ENCODE results near the gene CNPY4.

The CNPY4 gene, protein sequence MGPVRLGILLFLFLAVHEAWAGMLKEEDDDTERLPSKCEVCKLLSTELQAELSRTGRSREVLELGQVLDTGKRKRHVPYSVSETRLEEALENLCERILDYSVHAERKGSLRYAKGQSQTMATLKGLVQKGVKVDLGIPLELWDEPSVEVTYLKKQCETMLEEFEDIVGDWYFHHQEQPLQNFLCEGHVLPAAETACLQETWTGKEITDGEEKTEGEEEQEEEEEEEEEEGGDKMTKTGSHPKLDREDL

GRCh38 chr7:100119072-100119969 is at the start of gene CNPY4, which contains the start of gene TAF6:
Gene CNPY4, plus strand, starts transcription at chr7:100119634. Its CDS starts 111 bp downstream, at chr7:100119745.
Gene TAF6, minus strand, starts transcription at chr7:100119358. Its CDS starts 5,149 bp downstream, at chr7:100114209.
- peak within 1 kb of the TSS; percentile 100 for H3K27ac Mint-ChIP-seq
- peaks cover 3% of the 10 kb centered on the region for H3K27me3 Mint-ChIP-seq (ENCODE audit: low read depth, poor library complexity)
- TF ChIP-seq, protein P1, sequence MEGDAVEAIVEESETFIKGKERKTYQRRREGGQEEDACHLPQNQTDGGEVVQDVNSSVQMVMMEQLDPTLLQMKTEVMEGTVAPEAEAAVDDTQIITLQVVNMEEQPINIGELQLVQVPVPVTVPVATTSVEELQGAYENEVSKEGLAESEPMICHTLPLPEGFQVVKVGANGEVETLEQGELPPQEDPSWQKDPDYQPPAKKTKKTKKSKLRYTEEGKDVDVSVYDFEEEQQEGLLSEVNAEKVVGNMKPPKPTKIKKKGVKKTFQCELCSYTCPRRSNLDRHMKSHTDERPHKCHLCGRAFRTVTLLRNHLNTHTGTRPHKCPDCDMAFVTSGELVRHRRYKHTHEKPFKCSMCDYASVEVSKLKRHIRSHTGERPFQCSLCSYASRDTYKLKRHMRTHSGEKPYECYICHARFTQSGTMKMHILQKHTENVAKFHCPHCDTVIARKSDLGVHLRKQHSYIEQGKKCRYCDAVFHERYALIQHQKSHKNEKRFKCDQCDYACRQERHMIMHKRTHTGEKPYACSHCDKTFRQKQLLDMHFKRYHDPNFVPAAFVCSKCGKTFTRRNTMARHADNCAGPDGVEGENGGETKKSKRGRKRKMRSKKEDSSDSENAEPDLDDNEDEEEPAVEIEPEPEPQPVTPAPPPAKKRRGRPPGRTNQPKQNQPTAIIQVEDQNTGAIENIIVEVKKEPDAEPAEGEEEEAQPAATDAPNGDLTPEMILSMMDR (IDR thresholded peaks at IDR 0.05): no peak
- peaks cover 19% of the 10 kb centered on the region for H3K36me3 Mint-ChIP-seq (ENCODE audit: low read depth)
- H3K9me3 Mint-ChIP-seq: no peaks in the 10 kb centered on the region
- H3K4me1 Mint-ChIP-seq: peaks cover 32% of the 10 kb centered on the region
- H3K4me3 Mint-ChIP-seq: peak within 1 kb of the TSS; percentile 98
- peak; percentile 96 for DNase-seq

DNA sequence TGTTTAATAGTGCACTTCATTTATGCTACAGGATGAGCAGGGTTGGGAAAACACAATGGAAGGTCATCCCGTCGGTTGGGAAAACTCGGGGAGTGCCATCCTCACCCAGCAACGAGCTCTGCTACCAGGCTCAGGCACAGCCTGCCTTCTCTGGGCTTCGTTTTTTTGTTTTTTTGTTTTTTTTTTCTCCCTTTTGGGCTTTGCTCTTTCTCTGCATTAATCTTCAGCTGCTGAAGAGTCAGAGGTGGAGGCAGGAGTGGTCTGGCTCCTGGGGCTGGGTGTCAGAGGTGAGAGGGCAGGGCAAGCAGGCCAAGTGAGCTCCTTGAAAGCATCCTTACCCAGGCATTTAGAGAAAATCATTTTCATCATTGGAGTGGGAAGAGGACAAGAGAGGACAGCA is 49.4 kb upstream of the CNPY4 start:
- peaks cover 97% of the 10 kb centered on the region for H3K36me3 Mint-ChIP-seq (ENCODE audit: low read depth)
- no peak overlapping the region for H3K27ac Mint-ChIP-seq
- TF ChIP-seq, protein P1 (IDR thresholded peaks at IDR 0.05): no peak
- H3K9me3 Mint-ChIP-seq: peaks cover 91% of the 10 kb centered on the region
- H3K27me3 Mint-ChIP-seq (ENCODE audit: low read depth, poor library complexity): peaks cover 10% of the 10 kb centered on the region
- no peak for DNase-seq
- no peak overlapping the region for H3K4me3 Mint-ChIP-seq
- no peaks in the 10 kb centered on the region for H3K4me1 Mint-ChIP-seq

DNA sequence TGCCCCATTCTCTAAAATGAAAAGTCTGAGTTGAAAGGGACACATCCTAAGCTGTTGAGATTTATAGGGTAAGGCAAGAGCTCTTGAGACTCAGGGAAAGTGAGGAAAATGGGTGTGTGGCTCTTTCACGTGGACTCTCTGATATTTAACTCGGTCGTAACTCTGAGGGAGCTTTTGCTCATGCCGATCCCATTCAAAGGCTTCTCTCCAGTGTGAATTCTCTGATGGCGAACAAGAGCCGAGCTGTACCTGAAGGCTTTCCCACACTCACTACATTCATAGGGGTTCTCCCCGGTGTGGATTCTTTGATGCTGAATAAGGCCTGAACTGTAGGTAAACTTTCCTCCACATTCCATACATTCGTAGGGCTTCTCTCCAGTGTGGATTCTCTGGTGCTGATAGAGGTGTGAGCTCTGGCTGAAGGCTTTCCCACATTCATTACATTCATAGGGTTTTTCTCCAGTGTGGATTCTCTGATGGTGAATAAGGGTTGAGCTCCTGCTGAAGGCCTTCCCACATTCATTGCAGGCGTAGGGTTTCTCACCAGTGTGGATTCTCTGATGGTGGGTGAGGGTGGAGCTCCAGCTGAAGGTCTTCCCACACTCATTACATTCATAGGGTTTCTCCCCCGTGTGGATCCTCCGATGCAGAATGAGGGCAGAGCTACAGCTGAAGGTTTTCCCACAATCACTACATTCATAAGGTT is 48.3 kb upstream of the CNPY4 start:
- H3K4me1 Mint-ChIP-seq: no peaks in the 10 kb centered on the region
- H3K36me3 Mint-ChIP-seq (ENCODE audit: low read depth): peaks cover 97% of the 10 kb centered on the region
- H3K27me3 Mint-ChIP-seq (ENCODE audit: low read depth, poor library complexity): peaks cover 17% of the 10 kb centered on the region
- peaks cover 96% of the 10 kb centered on the region for H3K9me3 Mint-ChIP-seq
- TF ChIP-seq, protein P1 (IDR thresholded peaks at IDR 0.05): no peak
- H3K4me3 Mint-ChIP-seq: peak overlapping the region; percentile 40
- H3K27ac Mint-ChIP-seq: no peak overlapping the region
- no peak for DNase-seq

GRCh38 chr7:100072462-100072861 is 47.0 kb upstream of the CNPY4 start:
- peaks cover 100% of the 10 kb centered on the region for H3K9me3 Mint-ChIP-seq
- DNase-seq: no peak
- TF ChIP-seq, protein P1 (IDR thresholded peaks at IDR 0.05): no peak
- peak overlapping the region; percentile 52 for H3K4me3 Mint-ChIP-seq
- no peaks in the 10 kb centered on the region for H3K4me1 Mint-ChIP-seq
- H3K36me3 Mint-ChIP-seq (ENCODE audit: low read depth): peaks cover 100% of the 10 kb centered on the region
- peaks cover 28% of the 10 kb centered on the region for H3K27me3 Mint-ChIP-seq (ENCODE audit: low read depth, poor library complexity)
- no peak overlapping the region for H3K27ac Mint-ChIP-seq

DNA sequence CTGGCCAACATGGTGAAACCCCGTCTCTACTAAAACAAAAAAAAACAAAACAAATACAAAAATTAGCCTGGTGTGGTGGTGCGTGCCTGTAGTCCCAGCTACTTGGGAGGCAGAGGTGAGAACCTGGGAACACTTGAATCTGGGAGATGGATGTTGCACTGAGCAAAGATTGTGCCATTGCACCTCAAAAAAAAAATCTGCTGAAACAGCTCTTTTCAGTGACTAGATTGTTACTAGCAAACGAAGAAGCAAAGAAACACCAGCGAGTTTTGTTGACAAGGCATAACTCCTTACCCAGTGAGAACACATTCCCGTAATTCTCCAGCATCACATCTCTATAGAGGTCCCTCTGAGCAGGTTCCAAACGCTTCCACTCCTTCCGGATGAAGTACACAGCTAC is 44.6 kb upstream of the CNPY4 start:
- peaks cover 100% of the 10 kb centered on the region for H3K36me3 Mint-ChIP-seq (ENCODE audit: low read depth)
- peaks cover 28% of the 10 kb centered on the region for H3K27me3 Mint-ChIP-seq (ENCODE audit: low read depth, poor library complexity)
- peaks cover under 1% of the 10 kb centered on the region for H3K4me1 Mint-ChIP-seq
- H3K9me3 Mint-ChIP-seq: peaks cover 100% of the 10 kb centered on the region
- no peak for DNase-seq
- no peak overlapping the region for H3K4me3 Mint-ChIP-seq
- TF ChIP-seq, protein P1 (IDR thresholded peaks at IDR 0.05): no peak
- H3K27ac Mint-ChIP-seq: no peak overlapping the region

All from nephron progenitor cell (in vitro differentiated cells).